Fibroblast of villous mesenchyme (primary cell): ENCODE results near the gene ASPSCR1. TPM values are rescaled to one million over a fixed set of nuclear protein-coding genes. Genes with fewer than 3 reads are reported as not detected.

Source experiments
- DNase-seq: peaks from one replicate; pipeline ENCODE4 v3.0.0-alpha.2; 2010; ENCODE audit warnings: low read depth
- H3K4me3 ChIP-seq: 2 replicates; pipeline ENCODE4 v1.5.1; 2011; ENCODE audit warnings: low read depth, mild to moderate bottlenecking, low read length
- CTCF ChIP-seq: IDR thresholded peaks from 2 replicates; pipeline ENCODE4 v1.5.1; 2012; ENCODE audit warnings: low read depth, mild to moderate bottlenecking, low read length; ENCODE audit not compliant: insufficient read depth
- total RNA-seq: library from RNA; depleted of rRNA; stranded (reverse); fragments of >200 nt; gene quantifications from 2 replicates; pipeline ENCODE4 v1.2.3, GENCODE V29; 2012

Gene ASPSCR1
- total RNA-seq = 28.5 and 38.7 TPM in 2 replicates

- peak; percentile 92 for DNase-seq
- TF ChIP-seq CTCF = no peak
- peak within 1 kb of the TSS; percentile 84 for H3K4me3 ChIP-seq
Measured at GRCh38 chr17:81977211-81977808, at the start of gene ASPSCR1. Gene ASPSCR1, plus strand, starts transcription at chr17:81977629. Its CDS starts 18 bp downstream, at chr17:81977647.

GRCh38 chr17:81927653-81928543, 49.5 kb upstream of the ASPSCR1 start, which contains the start of gene MAFG:
Gene MAFG, minus strand, starts transcription at chr17:81927735. Its CDS starts 4,550 bp downstream, at chr17:81923185.
- peak; percentile 96 for DNase-seq
- peak; percentile 40 for TF ChIP-seq CTCF
- H3K4me3 ChIP-seq = peak within 1 kb of the TSS; percentile 82

- peak overlapping the region; percentile 82 for H3K4me3 ChIP-seq
- no peak for TF ChIP-seq CTCF
- no peak for DNase-seq
Measured at GRCh38 chr17:81928544-81929252, 48.7 kb upstream of the ASPSCR1 start.

- TF ChIP-seq CTCF = no peak
- DNase-seq = no peak
- no peak overlapping the region for H3K4me3 ChIP-seq
Measured at GRCh38 chr17:81929253-81930141, 47.9 kb upstream of the ASPSCR1 start.

- DNase-seq = no peak
- TF ChIP-seq CTCF = no peak
Measured at GRCh38 chr17:81930142-81931125, 47.0 kb upstream of the ASPSCR1 start.

More at GRCh38 chr17:81930142-81931125, 47.0 kb upstream of the ASPSCR1 start:
- no peak overlapping the region for H3K4me3 ChIP-seq
